Liver (tissue), 9 donors: Measurements from ENCODE around the gene THRA. TPM values are rescaled to one million over a fixed set of nuclear protein-coding genes. Genes with fewer than 3 reads are reported as not detected.

Source experiments
- DNase-seq: peaks from one replicate; pipeline ENCODE4 v3.0.0-alpha.2; 2017; ENCODE audit warnings: low spot score
- H3K27ac ChIP-seq, 2 donors: one replicate each; pipeline ENCODE4 v1.7.0; 2013; ENCODE audit warnings: inconsistent platforms in 2 of 2, low read length in 2 of 2, control low read depth in 1 of 2, low read depth in 1 of 2, mild to moderate bottlenecking in 1 of 2
- H3K27me3 ChIP-seq, 4 donors: one replicate each; pipeline versions ENCODE4 v1.6.1 to v1.7.0; 2013; ENCODE audit warnings: low read length in 3 of 4, inconsistent platforms in 1 of 4, mild to moderate bottlenecking in 1 of 4, moderate library complexity in 1 of 4; ENCODE audit not compliant: control insufficient read depth in 4 of 4, insufficient read depth in 4 of 4
- H3K36me3 ChIP-seq, 4 donors: one replicate each; pipeline versions ENCODE4 v1.6.1 to v1.7.0; 2013; ENCODE audit warnings: low read length in 3 of 4, mild to moderate bottlenecking in 3 of 4, low read depth in 1 of 4, moderate library complexity in 1 of 4; ENCODE audit not compliant: control insufficient read depth in 4 of 4, insufficient read depth in 3 of 4
- H3K4me1 ChIP-seq, 4 donors: one replicate each; pipeline versions ENCODE4 v1.6.1 to v1.7.0; 2013; ENCODE audit warnings: low read length in 3 of 4, mild to moderate bottlenecking in 3 of 4, moderate library complexity in 1 of 4; ENCODE audit not compliant: control insufficient read depth in 4 of 4, insufficient read depth in 4 of 4
- H3K4me3 ChIP-seq, 3 donors: one replicate each; pipeline versions ENCODE4 v1.6.1 to v1.7.0; 2013; ENCODE audit warnings: low read length in 3 of 3, control low read depth in 1 of 3, low read depth in 1 of 3, mild to moderate bottlenecking in 1 of 3
- H3K9ac ChIP-seq, 2 donors: one replicate each; pipeline ENCODE4 v1.7.0; 2013; ENCODE audit warnings: low read length in 2 of 2, mild to moderate bottlenecking in 2 of 2, moderate library complexity in 2 of 2, control low read depth in 1 of 2, low read depth in 1 of 2
- H3K9me3 ChIP-seq, 4 donors: one replicate each; pipeline versions ENCODE4 v1.6.1 to v1.7.0; 2013; ENCODE audit warnings: low read length in 3 of 4; ENCODE audit not compliant: control insufficient read depth in 4 of 4
- EGR1 ChIP-seq, 2 donors: IDR thresholded peaks; 2 replicates each; pipeline ENCODE4 v1.6.1; 2016 to 2018; ENCODE audit warnings: antibody characterized with exemption in 2 of 2, low read depth in 2 of 2
- FOXA1 ChIP-seq: IDR thresholded peaks from 2 replicates; pipeline ENCODE4 v1.6.1; 2016; ENCODE audit warnings: antibody characterized with exemption
- FOXA2 ChIP-seq: IDR thresholded peaks from 2 replicates; pipeline ENCODE4 v1.6.1; 2016; ENCODE audit warnings: antibody characterized with exemption
- HNF4A ChIP-seq, 2 donors: conservative IDR thresholded peaks; 2 replicates each; pipeline ENCODE4 v1.6.1; 2016; ENCODE audit warnings: antibody characterized with exemption in 2 of 2, mild to moderate bottlenecking in 2 of 2
- HNF4G ChIP-seq: IDR thresholded peaks from 2 replicates; pipeline ENCODE4 v1.6.1; 2016; ENCODE audit warnings: antibody characterized with exemption
- JUND ChIP-seq, 2 donors: IDR thresholded peaks; 2 replicates each; pipeline ENCODE4 v1.6.1; 2016; ENCODE audit warnings: antibody characterized with exemption in 2 of 2
- NR2F2 ChIP-seq: IDR thresholded peaks from 2 replicates; pipeline ENCODE4 v1.6.1; 2016; ENCODE audit warnings: antibody characterized with exemption
- RAD21 ChIP-seq, 2 donors: IDR thresholded peaks; 2 replicates each; pipeline ENCODE4 v1.6.1; 2016; ENCODE audit warnings: antibody characterized with exemption in 2 of 2, mild to moderate bottlenecking in 2 of 2
- RXRA ChIP-seq, 2 donors: IDR thresholded peaks; 2 replicates each; pipeline ENCODE4 v1.6.1; 2017 to 2018; ENCODE audit warnings: antibody characterized with exemption in 2 of 2, mild to moderate bottlenecking in 1 of 2
- SP1 ChIP-seq: IDR thresholded peaks from 2 replicates; pipeline ENCODE4 v1.6.1; 2018; ENCODE audit warnings: antibody characterized with exemption, mild to moderate bottlenecking
- TAF1 ChIP-seq: conservative IDR thresholded peaks from 2 replicates; pipeline ENCODE4 v1.6.1; 2016; ENCODE audit warnings: antibody characterized with exemption, mild to moderate bottlenecking
- YY1 ChIP-seq: IDR thresholded peaks from 2 replicates; pipeline ENCODE4 v1.6.1; 2016; ENCODE audit warnings: antibody characterized with exemption, mild to moderate bottlenecking
- WGBS: extraction: QIAGEN DNeasy Blood & Tissue Kit; methylation state at CpG from one replicate; pipeline ENCODE4 v1.1.7; 2013; 5-methylcytosine and 5-hydroxymethylcytosine counted together
- polyA plus RNA-seq, 2 donors: library from polyadenylated mRNA; stranded (reverse) in 1 of 2; unstranded in 1 of 2; fragments of 200-250 nt in 1 of 2; fragments of >200 nt in 1 of 2; fragmentation: Nextera tagmentation in 1 of 2; extraction: Ambion mirVana in 1 of 2; gene quantifications; one replicate each; pipeline versions ENCODE4 v1.2.1 to v1.2.3, GENCODE V29; 2013 to 2015
- total RNA-seq, 2 donors: library from RNA; depleted of rRNA; stranded (reverse); fragments of >200 nt; gene quantifications; one replicate each; pipeline ENCODE4 v1.2.3, GENCODE V29; 2014
- TF ChIP-seq, protein P1 (sequence below): IDR thresholded peaks from 2 replicates; pipeline ENCODE4 v1.6.1; 2016; ENCODE audit warnings: antibody characterized with exemption, mild to moderate bottlenecking
- TF ChIP-seq, protein P2 (sequence below): IDR thresholded peaks from 2 replicates; pipeline ENCODE4 v1.6.1; 2016; ENCODE audit warnings: antibody characterized with exemption
- TF ChIP-seq, protein P3 (sequence below): IDR thresholded peaks from 2 replicates; pipeline ENCODE4 v1.6.1; 2016; ENCODE audit warnings: antibody characterized with exemption
- TF ChIP-seq, protein P4 (sequence below): fragments of 150-350 bp; IDR thresholded peaks from 2 replicates; pipeline ENCODE4 v1.5.1; 2017; ENCODE audit warnings: improper control_type of control experiment, low read depth, low read length; ENCODE audit not compliant: missing input control
- TF ChIP-seq, protein P5 (sequence below): IDR thresholded peaks from 2 replicates; pipeline ENCODE4 v1.6.1; 2016; ENCODE audit warnings: antibody characterized with exemption
- donor health status: healthy.
- donor health status: healthy.
- donor health status: healthy.
- donor health status: healthy.
- donor health status: healthy.

Gene THRA
- total and polyA plus RNA-seq, 4 donors, result 3.2 to 10.3 (median 7.4) TPM

DNA sequence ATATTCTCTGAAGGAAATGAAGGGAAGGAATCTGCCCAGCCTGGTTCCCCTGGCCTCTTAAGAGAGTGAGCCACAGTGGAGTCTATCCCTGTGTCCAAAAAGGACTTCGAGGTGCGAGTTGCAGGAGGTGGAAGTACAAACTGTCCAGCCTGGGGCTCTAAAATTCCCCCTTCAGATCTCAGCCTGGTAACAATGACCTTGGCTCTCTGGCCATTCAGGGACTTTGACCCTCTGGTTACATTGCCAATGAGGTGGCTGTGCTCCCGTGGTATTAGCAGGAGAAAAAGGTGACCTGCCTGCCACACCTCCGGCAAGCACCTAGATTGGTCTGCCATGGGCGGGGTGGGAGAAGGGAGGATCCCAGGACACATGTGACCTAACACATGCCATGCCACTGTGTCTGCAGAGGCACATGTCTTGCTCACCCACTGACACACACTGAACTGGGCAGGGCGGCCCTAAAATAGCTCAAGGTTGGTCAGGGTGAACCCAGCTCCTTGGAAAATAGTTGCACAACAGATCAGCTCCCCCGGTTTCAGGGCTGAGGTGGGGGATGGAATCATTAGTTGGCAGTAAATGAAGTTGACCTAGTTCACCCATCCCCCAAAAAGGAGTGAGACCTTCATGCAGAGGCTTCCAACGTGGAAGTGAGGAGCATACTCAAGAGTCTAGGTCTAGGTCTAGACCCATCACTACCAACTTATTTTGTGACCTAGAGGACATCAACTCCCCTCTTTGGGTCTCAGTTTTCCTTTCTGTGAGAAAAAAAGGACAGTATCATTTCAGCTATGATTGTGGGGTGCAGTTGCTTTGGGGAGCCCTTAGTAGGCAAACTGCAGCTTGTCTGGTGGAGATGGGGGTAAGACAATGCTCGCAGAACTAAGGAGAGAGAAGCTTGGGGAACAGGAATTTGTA, 35.4 kb downstream of the THRA start (continued):
- TF ChIP-seq, protein P1, sequence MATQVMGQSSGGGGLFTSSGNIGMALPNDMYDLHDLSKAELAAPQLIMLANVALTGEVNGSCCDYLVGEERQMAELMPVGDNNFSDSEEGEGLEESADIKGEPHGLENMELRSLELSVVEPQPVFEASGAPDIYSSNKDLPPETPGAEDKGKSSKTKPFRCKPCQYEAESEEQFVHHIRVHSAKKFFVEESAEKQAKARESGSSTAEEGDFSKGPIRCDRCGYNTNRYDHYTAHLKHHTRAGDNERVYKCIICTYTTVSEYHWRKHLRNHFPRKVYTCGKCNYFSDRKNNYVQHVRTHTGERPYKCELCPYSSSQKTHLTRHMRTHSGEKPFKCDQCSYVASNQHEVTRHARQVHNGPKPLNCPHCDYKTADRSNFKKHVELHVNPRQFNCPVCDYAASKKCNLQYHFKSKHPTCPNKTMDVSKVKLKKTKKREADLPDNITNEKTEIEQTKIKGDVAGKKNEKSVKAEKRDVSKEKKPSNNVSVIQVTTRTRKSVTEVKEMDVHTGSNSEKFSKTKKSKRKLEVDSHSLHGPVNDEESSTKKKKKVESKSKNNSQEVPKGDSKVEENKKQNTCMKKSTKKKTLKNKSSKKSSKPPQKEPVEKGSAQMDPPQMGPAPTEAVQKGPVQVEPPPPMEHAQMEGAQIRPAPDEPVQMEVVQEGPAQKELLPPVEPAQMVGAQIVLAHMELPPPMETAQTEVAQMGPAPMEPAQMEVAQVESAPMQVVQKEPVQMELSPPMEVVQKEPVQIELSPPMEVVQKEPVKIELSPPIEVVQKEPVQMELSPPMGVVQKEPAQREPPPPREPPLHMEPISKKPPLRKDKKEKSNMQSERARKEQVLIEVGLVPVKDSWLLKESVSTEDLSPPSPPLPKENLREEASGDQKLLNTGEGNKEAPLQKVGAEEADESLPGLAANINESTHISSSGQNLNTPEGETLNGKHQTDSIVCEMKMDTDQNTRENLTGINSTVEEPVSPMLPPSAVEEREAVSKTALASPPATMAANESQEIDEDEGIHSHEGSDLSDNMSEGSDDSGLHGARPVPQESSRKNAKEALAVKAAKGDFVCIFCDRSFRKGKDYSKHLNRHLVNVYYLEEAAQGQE, result peak; percentile 86
- no peak for TF ChIP-seq NR2F2
- TF ChIP-seq, protein P2, sequence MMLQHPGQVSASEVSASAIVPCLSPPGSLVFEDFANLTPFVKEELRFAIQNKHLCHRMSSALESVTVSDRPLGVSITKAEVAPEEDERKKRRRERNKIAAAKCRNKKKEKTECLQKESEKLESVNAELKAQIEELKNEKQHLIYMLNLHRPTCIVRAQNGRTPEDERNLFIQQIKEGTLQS, result no peak
- TF ChIP-seq YY1, result peak; percentile 81
- TF ChIP-seq, protein P3, sequence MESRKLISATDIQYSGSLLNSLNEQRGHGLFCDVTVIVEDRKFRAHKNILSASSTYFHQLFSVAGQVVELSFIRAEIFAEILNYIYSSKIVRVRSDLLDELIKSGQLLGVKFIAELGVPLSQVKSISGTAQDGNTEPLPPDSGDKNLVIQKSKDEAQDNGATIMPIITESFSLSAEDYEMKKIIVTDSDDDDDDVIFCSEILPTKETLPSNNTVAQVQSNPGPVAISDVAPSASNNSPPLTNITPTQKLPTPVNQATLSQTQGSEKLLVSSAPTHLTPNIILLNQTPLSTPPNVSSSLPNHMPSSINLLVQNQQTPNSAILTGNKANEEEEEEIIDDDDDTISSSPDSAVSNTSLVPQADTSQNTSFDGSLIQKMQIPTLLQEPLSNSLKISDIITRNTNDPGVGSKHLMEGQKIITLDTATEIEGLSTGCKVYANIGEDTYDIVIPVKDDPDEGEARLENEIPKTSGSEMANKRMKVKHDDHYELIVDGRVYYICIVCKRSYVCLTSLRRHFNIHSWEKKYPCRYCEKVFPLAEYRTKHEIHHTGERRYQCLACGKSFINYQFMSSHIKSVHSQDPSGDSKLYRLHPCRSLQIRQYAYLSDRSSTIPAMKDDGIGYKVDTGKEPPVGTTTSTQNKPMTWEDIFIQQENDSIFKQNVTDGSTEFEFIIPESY, result peak; percentile 86
- TF ChIP-seq EGR1 (IDR thresholded peaks at IDR 0.05; ENCODE audit: low read depth in 2 of 2), result peak; percentile 47 to 91
- peak; percentile 93 to 95 for TF ChIP-seq RXRA (IDR thresholded peaks at IDR 0.05)

DNA sequence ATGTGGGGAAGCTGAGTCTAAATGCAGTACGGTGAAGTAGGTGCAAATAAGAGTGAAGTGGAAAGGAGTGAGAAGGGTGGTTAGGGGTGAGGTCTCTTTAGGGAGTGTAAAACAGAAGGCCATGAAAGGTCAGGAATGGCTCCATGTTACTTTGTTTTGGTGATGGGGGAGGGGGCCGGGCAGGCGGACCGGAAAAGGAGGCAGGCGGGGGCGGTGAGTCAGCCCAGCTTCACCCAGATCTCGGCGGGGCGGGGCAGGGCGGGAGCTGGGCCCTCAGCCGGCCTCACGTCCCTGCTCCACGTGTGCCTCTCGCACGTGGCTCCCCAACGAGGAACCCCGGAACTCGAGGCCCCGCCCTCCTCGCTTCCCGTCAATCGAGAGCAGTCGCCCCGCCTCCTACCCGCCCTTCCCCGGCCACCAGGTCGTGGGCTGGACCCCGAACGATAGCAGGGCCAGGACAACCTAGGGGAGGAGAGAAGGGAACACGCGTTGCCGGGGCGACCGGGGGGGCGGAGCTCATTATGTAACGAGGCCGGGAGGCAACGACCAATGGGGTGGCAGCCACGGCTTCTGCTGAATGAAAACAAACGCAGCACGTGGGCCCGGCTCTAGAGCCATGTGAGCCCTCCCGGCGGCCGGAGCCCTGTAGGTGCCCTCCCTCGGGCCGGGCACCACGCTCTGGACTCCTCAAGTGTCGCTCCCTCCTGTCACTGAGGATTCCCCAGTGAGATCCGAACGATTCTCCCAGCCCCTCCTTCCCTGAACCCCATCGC, 36.3 kb downstream of the THRA start:
- peak overlapping the region; percentile 98 to 99 for H3K27ac ChIP-seq
- no peaks in the 10 kb centered on the region for H3K9me3 ChIP-seq
- peaks cover 4 to 21% (median 14%) of the 10 kb centered on the region in 4 donors for H3K36me3 ChIP-seq
- peak overlapping the region; percentile 96 to 99 for H3K9ac ChIP-seq
- H3K4me3 ChIP-seq, result peak overlapping the region; percentile 64 to 97 (median 93)
- H3K27me3 ChIP-seq, result no peaks in the 10 kb centered on the region
- H3K4me1 ChIP-seq, result peaks cover 25 to 68% (median 52%) of the 10 kb centered on the region in 4 donors
- DNase-seq, result peak; percentile 99
- under 1% methylated on average over 52 of the region's 52 CpGs for WGBS
- TF ChIP-seq TAF1 (peak; percentile 78), FOXA1 (peak; percentile 70), HNF4A (conservative IDR thresholded peaks at IDR 0.05) (peak; percentile 73), HNF4G (no peak), NR2F2 (peak; percentile 64), RXRA (IDR thresholded peaks at IDR 0.05) (peak; percentile 87), JUND (IDR thresholded peaks at IDR 0.05) (peak; percentile 80 to 89), EGR1 (IDR thresholded peaks at IDR 0.05; ENCODE audit: low read depth in 2 of 2) (peak; percentile 76 to 90), SP1 (peak; percentile 98), FOXA2 (peak; percentile 42), RAD21 (IDR thresholded peaks at IDR 0.05) (peak; percentile 33 to 44), YY1 (peak; percentile 71)
- TF ChIP-seq, protein P4, sequence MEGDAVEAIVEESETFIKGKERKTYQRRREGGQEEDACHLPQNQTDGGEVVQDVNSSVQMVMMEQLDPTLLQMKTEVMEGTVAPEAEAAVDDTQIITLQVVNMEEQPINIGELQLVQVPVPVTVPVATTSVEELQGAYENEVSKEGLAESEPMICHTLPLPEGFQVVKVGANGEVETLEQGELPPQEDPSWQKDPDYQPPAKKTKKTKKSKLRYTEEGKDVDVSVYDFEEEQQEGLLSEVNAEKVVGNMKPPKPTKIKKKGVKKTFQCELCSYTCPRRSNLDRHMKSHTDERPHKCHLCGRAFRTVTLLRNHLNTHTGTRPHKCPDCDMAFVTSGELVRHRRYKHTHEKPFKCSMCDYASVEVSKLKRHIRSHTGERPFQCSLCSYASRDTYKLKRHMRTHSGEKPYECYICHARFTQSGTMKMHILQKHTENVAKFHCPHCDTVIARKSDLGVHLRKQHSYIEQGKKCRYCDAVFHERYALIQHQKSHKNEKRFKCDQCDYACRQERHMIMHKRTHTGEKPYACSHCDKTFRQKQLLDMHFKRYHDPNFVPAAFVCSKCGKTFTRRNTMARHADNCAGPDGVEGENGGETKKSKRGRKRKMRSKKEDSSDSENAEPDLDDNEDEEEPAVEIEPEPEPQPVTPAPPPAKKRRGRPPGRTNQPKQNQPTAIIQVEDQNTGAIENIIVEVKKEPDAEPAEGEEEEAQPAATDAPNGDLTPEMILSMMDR, result no peak
- TF ChIP-seq, protein P1, result peak; percentile 49
- TF ChIP-seq, protein P3, result no peak
- TF ChIP-seq, protein P5, sequence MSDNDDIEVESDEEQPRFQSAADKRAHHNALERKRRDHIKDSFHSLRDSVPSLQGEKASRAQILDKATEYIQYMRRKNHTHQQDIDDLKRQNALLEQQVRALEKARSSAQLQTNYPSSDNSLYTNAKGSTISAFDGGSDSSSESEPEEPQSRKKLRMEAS, result peak; percentile 98
